ENCODE measurements around the gene MRM3. TPM values are rescaled to one million over a fixed set of nuclear protein-coding genes. Genes with fewer than 3 reads are reported as not detected.
"Not testable (repeated sequence)": the region's sequence is repeated elsewhere in the genome, so short reads cannot be mapped to it uniquely, and the experiment has no call there.

Gene MRM3
- total RNA-seq, 2 experiments from 2014 or later, result 12.8 to 15.8 TPM

GRCh38 chr17:824378-824777 lies 42.2 kb downstream of the MRM3 start:
- Mint-ChIP-seq H3K4me3 (no peak overlapping the region), H3K9me3 (no peaks in the 10 kb centered on the region), H3K27ac (no peak overlapping the region), H3K36me3 (ENCODE audit: low read depth) (no peaks in the 10 kb centered on the region), H3K4me1 (no peaks in the 10 kb centered on the region), H3K27me3 (no peaks in the 10 kb centered on the region)
- no peak for DNase-seq
- POLR2A ChIA-PET, result no interaction called here
- CTCF ChIA-PET, result no interaction called here

- DNase-seq, result no peak
- ChIA-PET CTCF (no interaction called here), POLR2A (no interaction called here)
- no peaks in the 10 kb centered on the region for H3K27me3 Mint-ChIP-seq
- no peaks in the 10 kb centered on the region for H3K36me3 Mint-ChIP-seq (ENCODE audit: low read depth)
- H3K4me3 Mint-ChIP-seq, result no peak overlapping the region
- no peaks in the 10 kb centered on the region for H3K4me1 Mint-ChIP-seq
- no peak overlapping the region for H3K27ac Mint-ChIP-seq
- no peaks in the 10 kb centered on the region for H3K9me3 Mint-ChIP-seq
Measured at GRCh38 chr17:825216-825615, 43.1 kb downstream of the MRM3 start.

GRCh38 chr17:826778-827177 lies 44.6 kb downstream of the MRM3 start:
- no peaks in the 10 kb centered on the region for H3K36me3 Mint-ChIP-seq (ENCODE audit: low read depth)
- ChIA-PET POLR2A (no interaction called here), CTCF (no interaction called here)

GRCh38 chr17:828761-829160 lies 46.6 kb downstream of the MRM3 start:
- no peak for DNase-seq
- Mint-ChIP-seq H3K27me3 (no peaks in the 10 kb centered on the region), H3K4me1 (no peaks in the 10 kb centered on the region), H3K27ac (no peak overlapping the region), H3K4me3 (no peak overlapping the region), H3K9me3 (no peaks in the 10 kb centered on the region), H3K36me3 (ENCODE audit: low read depth) (no peaks in the 10 kb centered on the region)
- ChIA-PET CTCF (no interaction called here), POLR2A (no interaction called here)

More at GRCh38 chr17:826778-827177, 44.6 kb downstream of the MRM3 start:
- H3K27me3 Mint-ChIP-seq, result no peaks in the 10 kb centered on the region
- H3K4me1 Mint-ChIP-seq, result no peaks in the 10 kb centered on the region
- no peak overlapping the region for H3K27ac Mint-ChIP-seq
- no peaks in the 10 kb centered on the region for H3K9me3 Mint-ChIP-seq
- DNase-seq, result no peak
- H3K4me3 Mint-ChIP-seq, result no peak overlapping the region

- H3K4me1 Mint-ChIP-seq; DNase-seq; H3K4me3 Mint-ChIP-seq; H3K27me3 Mint-ChIP-seq; H3K27ac Mint-ChIP-seq; POLR2A ChIA-PET; CTCF ChIA-PET; H3K36me3 Mint-ChIP-seq (ENCODE audit: low read depth); H3K9me3 Mint-ChIP-seq: not testable (repeated sequence)
Measured at GRCh38 chr17:829614-830013, 47.5 kb downstream of the MRM3 start.

GRCh38 chr17:830381-830780 lies 48.2 kb downstream of the MRM3 start:
- H3K9me3 Mint-ChIP-seq, result no peaks in the 10 kb centered on the region
- CTCF ChIA-PET, result no interaction called here
- no peak for DNase-seq
- no peaks in the 10 kb centered on the region for H3K27me3 Mint-ChIP-seq
- H3K4me3 Mint-ChIP-seq, result no peak overlapping the region
- H3K4me1 Mint-ChIP-seq, result no peaks in the 10 kb centered on the region
- POLR2A ChIA-PET, result no interaction called here
- no peak overlapping the region for H3K27ac Mint-ChIP-seq
- H3K36me3 Mint-ChIP-seq (ENCODE audit: low read depth), result no peaks in the 10 kb centered on the region

GRCh38 chr17:830950-831349 lies 48.8 kb downstream of the MRM3 start:
- no peaks in the 10 kb centered on the region for H3K36me3 Mint-ChIP-seq (ENCODE audit: low read depth)
- H3K4me3 Mint-ChIP-seq, result no peak overlapping the region
- no peaks in the 10 kb centered on the region for H3K27me3 Mint-ChIP-seq
- POLR2A ChIA-PET, result no interaction called here
- H3K27ac Mint-ChIP-seq, result no peak overlapping the region
- no peak for DNase-seq
- no peaks in the 10 kb centered on the region for H3K9me3 Mint-ChIP-seq
- no peaks in the 10 kb centered on the region for H3K4me1 Mint-ChIP-seq
- CTCF ChIA-PET, result interaction anchor here (1.7 kb wide), 1 partner anchor 16 kb away, joined by 3 read pairs; no protein-coding TSS in a partner anchor

- POLR2A ChIA-PET, result no interaction called here
- no peaks in the 10 kb centered on the region for H3K4me1 Mint-ChIP-seq
Measured at GRCh38 chr17:834136-834535, 52.0 kb downstream of the MRM3 start.

DNA sequence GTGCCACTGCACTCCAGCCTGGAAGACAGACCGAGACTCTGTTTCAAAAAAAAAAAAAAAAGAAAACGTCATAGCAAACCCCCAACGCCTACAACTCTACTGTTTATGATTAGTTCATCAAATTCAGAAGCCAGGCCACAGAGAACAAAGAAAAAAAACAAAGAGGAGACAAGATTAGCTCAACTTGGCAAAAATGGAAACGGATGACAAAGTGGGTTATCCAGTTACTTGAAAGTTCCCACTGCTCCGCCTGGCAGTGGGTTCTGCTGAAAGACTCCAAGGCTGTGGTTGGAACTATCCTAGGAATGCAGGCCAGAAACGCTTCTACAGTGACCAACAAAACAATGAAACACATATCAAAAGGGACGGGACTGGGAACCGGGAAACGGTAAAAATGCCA lies 53.1 kb downstream of the MRM3 start:
- Mint-ChIP-seq H3K36me3 (ENCODE audit: low read depth) (no peaks in the 10 kb centered on the region), H3K27me3 (no peaks in the 10 kb centered on the region), H3K4me1 (no peaks in the 10 kb centered on the region), H3K9me3 (no peaks in the 10 kb centered on the region), H3K4me3 (no peak overlapping the region), H3K27ac (no peak overlapping the region)
- ChIA-PET CTCF (no interaction called here), POLR2A (no interaction called here)
- DNase-seq, result no peak

More at GRCh38 chr17:834136-834535, 52.0 kb downstream of the MRM3 start:
- CTCF ChIA-PET, result no interaction called here
- Mint-ChIP-seq H3K9me3 (no peaks in the 10 kb centered on the region), H3K36me3 (ENCODE audit: low read depth) (no peaks in the 10 kb centered on the region), H3K27me3 (no peaks in the 10 kb centered on the region), H3K4me3 (no peak overlapping the region), H3K27ac (no peak overlapping the region)
- no peak for DNase-seq

DNA sequence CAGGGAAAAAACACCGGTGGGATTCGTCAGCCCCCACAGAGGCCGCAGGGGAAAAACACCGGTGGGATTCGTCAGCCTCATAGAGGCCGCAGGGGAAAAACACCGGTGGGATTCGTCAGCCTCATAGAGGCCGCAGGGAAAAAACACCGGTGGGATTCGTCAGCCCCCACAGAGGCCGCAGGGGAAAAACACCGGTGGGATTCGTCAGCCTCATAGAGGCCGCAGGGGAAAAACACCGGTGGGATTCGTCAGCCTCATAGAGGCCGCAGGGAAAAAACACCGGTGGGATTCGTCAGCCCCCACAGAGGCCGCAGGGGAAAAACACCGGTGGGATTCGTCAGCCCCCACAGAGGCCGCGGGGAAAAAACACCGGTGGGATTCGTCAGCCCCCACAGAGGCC lies 53.6 kb downstream of the MRM3 start:
- H3K36me3 Mint-ChIP-seq (ENCODE audit: low read depth); H3K9me3 Mint-ChIP-seq; H3K4me3 Mint-ChIP-seq; H3K27me3 Mint-ChIP-seq; H3K4me1 Mint-ChIP-seq; DNase-seq; CTCF ChIA-PET; POLR2A ChIA-PET; H3K27ac Mint-ChIP-seq: not testable (repeated sequence)

DNA sequence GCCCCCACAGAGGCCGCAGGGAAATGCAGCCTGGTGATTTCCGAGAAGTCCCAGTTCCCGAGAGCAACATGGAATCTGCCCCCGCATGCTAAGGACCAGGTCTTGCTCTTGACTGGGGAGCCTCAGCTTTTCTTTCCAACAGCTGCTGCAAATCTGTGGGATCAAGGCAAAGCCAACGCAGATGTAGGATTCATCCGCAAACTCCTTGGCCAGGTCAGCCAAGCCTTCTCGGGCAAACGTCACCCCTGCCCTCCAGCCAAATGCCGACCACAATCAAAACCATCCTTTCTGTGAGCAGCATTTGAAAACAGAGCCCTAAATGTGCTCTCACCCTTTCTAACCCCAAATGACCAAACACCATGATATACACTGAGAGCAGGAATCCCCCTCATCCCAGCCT lies 54.0 kb downstream of the MRM3 start:
- no peak overlapping the region for H3K27ac Mint-ChIP-seq
- H3K36me3 Mint-ChIP-seq (ENCODE audit: low read depth), result no peaks in the 10 kb centered on the region
- H3K27me3 Mint-ChIP-seq, result no peaks in the 10 kb centered on the region
- no peaks in the 10 kb centered on the region for H3K9me3 Mint-ChIP-seq
- CTCF ChIA-PET, result no interaction called here
- no peaks in the 10 kb centered on the region for H3K4me1 Mint-ChIP-seq
- no peak for DNase-seq
- no peak overlapping the region for H3K4me3 Mint-ChIP-seq
- POLR2A ChIA-PET, result no interaction called here

DNA sequence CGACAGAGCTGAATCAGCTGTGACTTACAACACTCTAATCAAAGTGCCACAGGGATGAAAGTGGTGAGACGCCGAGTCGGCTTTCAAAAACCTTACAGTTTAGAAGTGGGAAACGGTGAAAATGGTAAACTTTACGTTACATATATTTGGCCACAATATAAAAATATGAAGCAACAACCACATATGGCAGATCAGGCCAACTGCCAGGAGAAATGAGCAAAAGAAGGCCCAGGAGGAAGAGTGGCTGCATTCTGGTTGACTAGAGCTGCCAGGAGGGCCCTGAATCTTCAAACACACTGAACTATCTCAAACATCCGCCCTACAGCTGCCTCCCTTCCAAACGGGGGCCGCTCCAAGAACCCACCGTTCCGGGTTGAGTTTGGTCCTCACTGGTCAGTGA lies 56.3 kb downstream of the MRM3 start:
- ChIA-PET CTCF (interaction anchor here (1.0 kb wide), 1 partner anchor 142 kb away, joined by 3 read pairs; no protein-coding TSS in a partner anchor), POLR2A (no interaction called here)
- no peak overlapping the region for H3K27ac Mint-ChIP-seq
- DNase-seq, result no peak
- H3K4me1 Mint-ChIP-seq, result no peaks in the 10 kb centered on the region
- H3K9me3 Mint-ChIP-seq, result no peaks in the 10 kb centered on the region
- no peak overlapping the region for H3K4me3 Mint-ChIP-seq
- no peaks in the 10 kb centered on the region for H3K36me3 Mint-ChIP-seq (ENCODE audit: low read depth)
- no peaks in the 10 kb centered on the region for H3K27me3 Mint-ChIP-seq

DNA sequence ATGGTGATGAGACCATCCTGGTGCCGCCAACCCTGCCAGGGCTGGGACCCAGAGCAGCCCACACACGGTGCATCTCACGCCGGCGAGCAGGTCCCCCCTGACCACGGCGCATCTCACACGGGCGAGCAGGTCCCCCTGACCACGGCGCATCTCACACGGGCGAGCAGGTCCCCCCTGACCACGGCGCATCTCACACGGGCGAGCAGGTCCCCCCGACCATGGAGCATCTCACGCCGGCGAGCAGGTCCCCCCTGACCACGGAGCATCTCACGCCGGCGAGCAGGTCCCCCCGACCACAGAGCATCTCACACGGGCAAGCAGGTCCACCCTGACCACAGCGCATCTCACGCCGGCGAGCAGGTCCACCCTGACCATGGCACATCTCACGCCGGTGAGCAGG lies 59.2 kb downstream of the MRM3 start:
- Mint-ChIP-seq H3K36me3 (ENCODE audit: low read depth) (no peaks in the 10 kb centered on the region), H3K4me3 (no peak overlapping the region), H3K9me3 (no peaks in the 10 kb centered on the region), H3K4me1 (no peaks in the 10 kb centered on the region), H3K27me3 (peaks cover 11% of the 10 kb centered on the region), H3K27ac (no peak overlapping the region)
- DNase-seq, result no peak
- ChIA-PET POLR2A (no interaction called here), CTCF (no interaction called here)

All from activated CD4-positive, alpha-beta memory T cell treated with anti-CD3 and anti-CD28 coated beads, Interleukin-2, amount 10 ng/mL, durations not matched to agents 7 days and 5 days (primary cell).